ENCODE data around the gene GAA.

Gene GAA

DNA sequence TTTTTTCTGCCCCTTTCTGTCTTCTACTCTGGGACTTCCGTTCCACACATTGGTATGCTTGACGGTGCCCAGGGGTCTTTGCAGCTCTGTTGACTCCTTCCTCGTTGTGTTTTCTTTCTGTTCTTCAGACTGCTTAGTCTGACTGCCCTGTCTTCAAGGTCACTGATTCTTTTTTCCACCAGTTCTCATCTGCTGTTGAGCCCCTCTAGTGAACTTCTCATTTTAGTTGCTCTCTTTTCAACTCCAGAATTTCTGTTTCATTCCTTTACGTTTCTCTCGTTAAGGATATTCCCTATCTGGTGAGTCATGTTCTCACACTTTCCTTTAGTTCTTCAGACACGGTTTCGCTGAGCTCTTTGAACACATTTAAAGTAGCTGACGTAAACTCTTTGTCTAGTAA is 13.8 kb downstream of the GAA start:
- no peak for DNase-seq (ENCODE audit: extremely low read depth in 1 of 2, low read depth in 1 of 2)

DNA sequence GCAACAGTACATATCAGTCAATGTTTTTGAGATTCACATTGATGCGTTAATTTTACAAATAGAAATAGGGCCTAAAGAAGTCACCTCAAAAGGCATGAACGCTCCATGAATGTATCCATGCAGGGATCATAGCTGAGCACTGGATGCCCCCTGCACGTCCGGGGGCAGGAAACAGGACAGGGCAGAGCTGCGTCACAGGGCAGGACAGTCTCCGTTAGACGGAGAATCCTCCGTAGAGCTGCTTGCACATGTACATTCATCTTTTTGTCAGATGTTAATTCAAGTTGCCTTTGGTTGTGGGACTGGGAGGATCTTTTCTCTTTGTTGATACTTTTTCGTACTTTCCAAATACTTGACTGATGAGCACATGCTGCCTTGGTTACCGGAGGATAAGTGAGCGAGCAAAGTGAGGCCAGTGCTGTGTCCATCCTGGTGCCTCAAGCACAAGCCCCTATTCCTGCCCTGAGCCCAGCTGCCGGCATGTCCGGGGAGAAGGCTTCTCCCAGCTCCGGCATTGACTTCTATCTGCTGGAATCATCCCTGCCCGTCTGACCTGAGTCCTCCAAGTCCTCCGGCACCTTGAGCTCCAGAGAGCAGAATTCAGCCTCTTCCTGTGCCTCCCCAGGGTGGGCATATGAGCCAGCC is 15.0 kb downstream of the GAA start:
- no peak for DNase-seq (ENCODE audit: extremely low read depth in 1 of 2, low read depth in 1 of 2)

DNA sequence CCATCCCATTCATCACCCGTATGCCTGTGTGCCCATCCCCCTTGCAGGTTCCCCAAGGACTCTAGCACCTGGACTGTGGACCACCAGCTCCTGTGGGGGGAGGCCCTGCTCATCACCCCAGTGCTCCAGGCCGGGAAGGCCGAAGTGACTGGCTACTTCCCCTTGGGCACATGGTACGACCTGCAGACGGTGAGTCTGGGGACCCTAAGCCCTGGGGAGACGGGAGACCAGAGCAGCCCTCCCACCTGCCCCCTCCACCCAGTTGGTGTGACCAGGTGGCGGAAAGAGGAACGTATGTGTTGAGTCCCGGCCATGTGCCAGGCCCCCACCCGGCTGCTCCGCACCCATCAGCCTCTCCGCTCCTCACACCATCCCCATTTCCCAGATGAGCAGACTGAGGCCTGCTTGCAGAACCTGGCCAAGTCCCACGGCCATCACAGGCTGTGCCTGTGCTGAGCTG is 15.6 kb downstream of the GAA start:
- DNase-seq (ENCODE audit: extremely low read depth in 1 of 2, low read depth in 1 of 2), result no peak

- no peak for DNase-seq (ENCODE audit: extremely low read depth in 1 of 2, low read depth in 1 of 2)
Observed at GRCh38 chr17:80117491-80118401, 16.4 kb downstream of the GAA start.

DNA sequence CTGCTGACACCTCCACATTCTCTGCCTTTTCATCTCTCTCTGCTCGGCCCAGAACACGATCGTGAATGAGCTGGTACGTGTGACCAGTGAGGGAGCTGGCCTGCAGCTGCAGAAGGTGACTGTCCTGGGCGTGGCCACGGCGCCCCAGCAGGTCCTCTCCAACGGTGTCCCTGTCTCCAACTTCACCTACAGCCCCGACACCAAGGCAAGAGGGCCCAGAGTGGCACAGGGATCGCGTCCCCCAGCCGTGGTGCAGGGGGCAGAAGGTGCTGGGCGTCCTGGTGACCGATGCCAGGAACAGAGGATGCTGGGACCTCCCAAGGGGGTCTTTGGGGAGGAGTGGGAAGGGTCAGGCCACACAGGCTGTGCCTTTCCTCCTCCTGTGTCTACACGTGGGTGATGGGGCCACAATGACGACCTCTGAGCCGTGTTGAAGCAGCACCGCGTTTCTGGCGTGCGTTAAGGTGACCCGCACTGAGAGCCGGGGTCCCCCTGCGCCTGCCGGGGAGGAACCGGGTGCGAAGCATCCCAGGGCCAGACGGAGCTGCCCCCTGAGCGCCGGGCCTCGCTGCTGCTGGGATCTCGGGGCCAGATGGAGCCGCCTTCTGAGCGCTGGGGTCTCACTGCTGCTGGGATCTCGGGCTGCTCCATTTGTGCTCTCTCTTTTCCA is 17.4 kb downstream of the GAA start:
- DNase-seq (ENCODE audit: extremely low read depth in 1 of 2, low read depth in 1 of 2), result no peak

GRCh38 chr17:80119271-80119791 is 17.9 kb downstream of the GAA start:
- DNase-seq (ENCODE audit: extremely low read depth in 1 of 2, low read depth in 1 of 2), result no peak

DNA sequence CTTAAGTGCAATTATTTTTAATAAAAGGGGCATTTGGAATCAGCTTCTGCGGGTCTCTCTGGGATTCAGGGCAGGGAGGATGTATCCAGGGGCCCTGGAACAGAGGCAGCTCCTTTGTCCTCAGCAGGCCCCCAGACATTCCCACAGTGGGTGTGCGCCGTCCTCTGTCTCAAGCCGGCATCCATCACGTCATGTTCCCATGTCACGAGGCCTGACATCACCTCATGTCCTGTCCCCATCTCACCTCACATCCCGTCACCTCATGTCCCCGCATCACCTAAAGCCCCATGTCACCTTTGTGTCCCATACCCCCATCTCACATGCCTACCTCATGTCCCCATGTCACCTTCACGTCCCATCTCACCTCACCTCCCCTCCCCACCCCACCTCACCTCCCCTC is 18.5 kb downstream of the GAA start:
- DNase-seq (ENCODE audit: extremely low read depth in 1 of 2, low read depth in 1 of 2), result no peak

DNA sequence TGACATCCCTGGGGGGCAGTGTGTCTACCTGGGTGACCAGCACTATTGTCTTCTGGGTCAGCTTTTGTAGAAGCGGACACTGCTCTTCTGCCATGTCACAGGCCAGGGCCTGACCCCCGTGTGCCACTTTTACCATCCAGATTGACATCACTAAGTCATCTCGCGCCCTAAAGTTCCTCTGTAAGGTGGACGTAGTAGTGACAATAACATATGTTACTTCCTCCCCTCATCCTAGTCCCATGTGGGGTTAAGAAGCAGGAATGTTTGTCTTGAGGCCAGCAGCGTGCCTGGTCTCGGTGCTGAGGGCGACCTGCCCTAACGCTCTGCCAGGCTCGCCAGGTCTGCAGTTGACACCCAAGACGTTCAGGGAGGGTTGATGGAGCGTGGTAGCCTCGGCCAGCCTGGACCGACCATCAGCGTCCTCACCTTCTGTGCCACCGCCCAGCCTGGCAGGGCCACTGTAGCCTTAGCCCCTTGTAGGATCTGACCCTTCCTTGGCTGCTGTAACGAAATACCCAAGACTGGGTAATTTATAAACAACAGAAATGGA is 20.7 kb downstream of the GAA start:
- no peak for DNase-seq (ENCODE audit: extremely low read depth in 1 of 2, low read depth in 1 of 2)

GRCh38 chr17:80122926-80123505 is 21.6 kb downstream of the GAA start:
- DNase-seq (ENCODE audit: extremely low read depth in 1 of 2, low read depth in 1 of 2), result no peak

DNA sequence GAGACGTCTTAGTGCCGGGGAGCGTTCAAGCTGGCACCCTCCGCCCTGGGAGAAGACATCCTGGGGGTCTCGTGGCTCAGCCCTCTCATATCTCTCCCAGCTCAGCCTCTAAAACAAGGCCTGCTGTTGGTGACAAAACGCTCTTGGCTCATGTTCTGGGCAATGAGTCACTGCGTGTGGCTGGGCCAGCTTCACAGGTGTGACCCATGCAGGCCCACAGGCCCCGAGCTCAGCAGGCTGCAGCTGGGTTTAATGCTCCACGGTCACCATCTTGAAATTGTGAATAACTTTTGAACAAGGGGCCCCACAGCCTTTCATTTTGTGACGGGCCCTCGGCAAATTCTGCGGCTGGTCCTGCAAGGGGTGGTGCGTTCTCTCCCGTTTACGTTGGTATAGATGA is 22.4 kb downstream of the GAA start:
- no peak for DNase-seq (ENCODE audit: extremely low read depth in 1 of 2, low read depth in 1 of 2)

GRCh38 chr17:80124351-80124981 is 23.1 kb downstream of the GAA start:
- no peak for DNase-seq (ENCODE audit: extremely low read depth in 1 of 2, low read depth in 1 of 2)

DNA sequence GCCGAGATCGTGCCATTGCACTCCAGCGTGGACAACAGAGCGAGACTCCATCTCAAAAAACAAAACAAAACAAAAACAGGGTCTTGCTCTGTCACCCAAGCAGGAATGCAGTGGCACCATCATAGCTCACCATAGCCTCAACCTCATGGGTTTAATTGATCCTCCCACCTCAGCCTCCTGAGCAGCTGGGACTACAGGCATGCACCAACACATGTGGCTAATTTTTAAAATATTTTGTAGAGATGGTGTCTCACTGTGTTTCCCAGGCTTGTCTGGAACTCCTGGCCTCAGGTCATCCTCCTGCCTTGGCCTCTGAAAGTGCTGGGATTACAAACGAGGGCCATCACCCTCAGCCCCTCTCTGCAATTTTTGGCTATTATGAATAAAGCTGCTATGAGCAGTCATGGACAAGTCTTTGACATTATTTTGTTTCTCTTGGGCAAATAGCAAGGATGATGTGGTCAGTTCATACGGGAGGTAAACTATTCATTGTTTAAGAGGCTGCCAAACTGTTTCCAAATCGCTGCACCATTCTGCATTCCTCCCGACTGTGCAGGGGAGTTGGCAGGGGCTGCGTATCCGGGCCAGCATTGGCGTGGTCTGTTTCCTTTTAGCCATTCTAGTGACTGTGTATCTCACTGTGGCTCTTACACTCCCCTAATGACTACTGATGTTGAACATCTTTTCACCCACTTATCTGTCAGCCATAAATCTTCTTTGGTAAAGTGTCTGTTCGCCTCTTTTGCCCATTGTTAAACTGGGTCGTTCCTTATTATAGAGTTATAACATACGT is 24.5 kb downstream of the GAA start:
- no peak for DNase-seq (ENCODE audit: extremely low read depth in 1 of 2, low read depth in 1 of 2)

- no peak for DNase-seq (ENCODE audit: extremely low read depth in 1 of 2, low read depth in 1 of 2)
Observed at GRCh38 chr17:80126449-80126715, 25.0 kb downstream of the GAA start.

DNA sequence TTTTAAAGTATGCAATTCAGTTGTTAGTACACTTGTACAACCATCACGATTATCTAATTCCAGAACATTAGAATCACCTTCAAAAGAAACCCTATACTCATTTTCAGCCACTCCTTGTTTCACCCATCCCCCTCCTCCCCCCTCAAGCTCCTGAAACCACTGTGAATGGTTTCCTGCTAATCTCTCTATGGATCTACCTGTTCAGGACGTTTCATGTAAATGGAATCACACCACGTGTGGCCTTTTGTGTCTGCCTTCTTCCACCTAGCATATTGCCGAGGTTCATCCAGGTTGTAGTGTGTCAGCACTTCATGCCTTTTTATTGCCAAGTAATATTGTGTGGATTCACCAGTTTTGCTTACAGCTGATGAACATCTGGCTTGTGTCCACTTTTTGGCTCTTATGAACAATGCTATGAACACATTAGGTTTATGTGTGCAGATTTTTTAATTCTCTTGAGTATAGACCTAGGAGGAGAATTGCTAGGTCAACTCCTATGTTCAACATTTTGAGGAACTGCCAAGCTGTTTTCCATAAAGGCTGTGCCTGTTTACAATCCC is 27.7 kb downstream of the GAA start:
- DNase-seq (ENCODE audit: extremely low read depth in 1 of 2, low read depth in 1 of 2), result no peak

DNA sequence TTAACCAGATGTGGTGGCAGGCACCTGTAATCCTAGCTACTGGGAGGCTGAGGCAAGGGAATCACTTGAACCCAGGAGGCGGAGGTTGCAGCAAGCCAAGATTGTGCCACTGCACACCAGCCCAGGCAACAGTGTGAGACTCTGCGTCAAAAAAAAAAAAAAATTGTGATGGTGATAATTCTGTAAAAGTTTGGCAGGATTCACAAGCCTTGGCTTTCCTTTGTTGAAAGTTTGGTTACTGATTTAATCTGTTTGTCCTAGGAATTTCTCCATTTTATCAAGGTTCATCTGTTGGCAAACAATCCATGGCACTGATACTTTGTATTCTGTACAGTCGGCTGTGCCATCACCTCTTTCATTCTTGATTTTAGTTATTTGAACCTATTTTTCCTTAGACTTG is 29.6 kb downstream of the GAA start:
- no peak for DNase-seq (ENCODE audit: extremely low read depth in 1 of 2, low read depth in 1 of 2)

DNA sequence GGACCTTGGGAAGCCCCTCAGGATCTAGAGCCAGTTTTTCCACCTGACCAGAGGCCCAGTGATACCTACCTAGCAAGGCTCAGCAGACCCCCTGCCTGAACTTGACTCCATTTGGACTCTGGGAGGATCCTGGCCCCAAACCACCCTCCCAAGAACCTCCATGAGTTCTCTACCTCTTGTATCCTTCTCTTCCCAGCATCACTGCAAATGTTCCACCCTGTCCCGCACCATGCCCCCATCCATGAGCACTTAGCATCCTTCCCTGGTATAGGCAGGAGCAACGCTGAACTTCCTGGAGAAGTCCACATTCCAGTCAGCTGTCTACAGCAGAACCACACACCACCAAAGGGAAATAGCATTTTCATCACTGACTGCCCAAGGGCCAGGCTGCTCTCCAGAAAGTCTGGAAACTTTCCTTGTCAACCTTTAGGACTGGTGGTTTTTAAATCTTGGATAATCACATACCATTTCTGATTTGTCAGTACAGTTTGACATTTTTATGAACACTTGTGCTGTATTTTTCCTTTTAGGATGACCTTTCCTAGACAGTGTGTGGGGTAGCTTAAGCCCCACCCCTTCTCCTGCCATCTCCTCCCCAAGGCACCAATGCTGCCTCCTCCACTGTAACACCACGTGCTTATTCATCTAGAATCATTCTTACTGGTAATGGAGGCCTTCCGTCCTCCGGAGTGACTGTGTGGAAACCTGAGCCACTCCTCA is 31.7 kb downstream of the GAA start:
- DNase-seq (ENCODE audit: extremely low read depth in 1 of 2, low read depth in 1 of 2), result no peak

DNA sequence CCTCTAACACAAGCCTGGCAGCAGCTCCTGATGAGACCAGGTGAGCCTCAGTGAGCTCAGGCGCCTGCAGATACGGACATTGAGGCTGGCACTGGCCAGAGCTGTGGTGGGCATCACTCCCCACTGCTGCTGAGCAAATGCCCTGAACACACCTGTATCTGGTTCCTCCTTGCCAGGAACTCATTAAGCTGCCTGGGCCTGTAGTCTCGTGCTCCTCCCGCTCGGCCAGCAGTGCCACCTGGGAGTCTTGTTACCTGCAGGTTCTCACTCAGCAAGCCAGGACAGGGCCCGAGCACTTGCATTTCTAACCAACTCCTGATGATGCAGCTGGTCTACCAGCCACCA is 32.2 kb downstream of the GAA start:
- no peak for DNase-seq (ENCODE audit: extremely low read depth in 1 of 2, low read depth in 1 of 2)

GRCh38 chr17:80137131-80137530 is 35.8 kb downstream of the GAA start:
- no peak for DNase-seq (ENCODE audit: extremely low read depth in 1 of 2, low read depth in 1 of 2)

GRCh38 chr17:80138856-80139426 is 37.6 kb downstream of the GAA start:
- DNase-seq (ENCODE audit: extremely low read depth in 1 of 2, low read depth in 1 of 2), result no peak
